ENCODE results near the gene SDC4. TPM values are rescaled to one million over a fixed set of nuclear protein-coding genes. Genes with fewer than 3 reads are reported as not detected.
A peak's percentile ranks its signal among the peaks of the same experiment; 100 is the strongest.

The SDC4 gene
- total RNA-seq, 1 experiment from 2014 or later = 12.7 TPM

DNA sequence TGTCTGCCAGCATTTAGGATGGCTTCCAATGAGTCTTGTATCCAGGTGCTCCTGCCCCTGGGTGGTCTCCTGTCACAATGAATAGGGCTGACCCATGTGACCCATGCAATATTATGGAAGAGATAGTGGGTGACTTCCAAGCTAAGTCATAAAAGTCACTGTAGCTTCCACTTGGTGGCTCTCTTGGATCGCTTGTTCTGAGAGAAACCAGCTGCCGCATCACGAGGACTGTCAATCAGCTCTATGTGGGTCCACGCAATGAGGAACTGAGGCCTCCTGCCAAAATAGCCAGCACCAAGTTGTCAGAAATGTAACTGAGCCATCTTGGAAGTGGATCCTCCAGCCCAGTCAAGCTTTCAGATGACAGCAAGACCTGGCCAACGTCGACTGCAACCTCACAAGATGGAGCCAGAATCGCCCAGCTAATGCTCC is 25.3 kb downstream of the SDC4 start:
- DNase-seq (ENCODE audit: extremely low read depth, low read depth) = peak; percentile 53

GRCh38 chr20:45320948-45321595 is 27.2 kb downstream of the SDC4 start:
- DNase-seq (ENCODE audit: extremely low read depth, low read depth) = no peak

DNA sequence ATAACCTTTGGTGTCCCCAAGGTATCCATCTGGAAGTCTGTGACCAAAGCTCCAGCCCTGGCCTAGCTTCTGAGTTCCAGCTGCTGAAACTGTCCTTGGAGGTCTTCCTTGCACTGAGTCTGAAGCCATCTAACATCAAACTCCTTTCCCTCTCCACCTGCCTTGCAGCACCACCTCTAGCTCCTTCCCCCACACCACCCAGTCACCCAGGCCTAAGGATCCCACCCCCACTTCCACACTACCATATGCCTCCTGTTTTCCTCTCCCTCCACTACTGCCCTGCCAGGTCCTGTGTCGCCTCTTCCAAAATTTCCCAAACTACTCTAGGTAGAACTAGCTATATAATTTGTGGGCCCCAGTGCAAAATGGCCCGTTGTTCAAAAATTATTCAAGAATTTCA is 29.3 kb downstream of the SDC4 start:
- no peak for DNase-seq (ENCODE audit: extremely low read depth, low read depth)

GRCh38 chr20:45318386-45318939 is 29.8 kb downstream of the SDC4 start:
- DNase-seq (ENCODE audit: extremely low read depth, low read depth) = no peak

DNA sequence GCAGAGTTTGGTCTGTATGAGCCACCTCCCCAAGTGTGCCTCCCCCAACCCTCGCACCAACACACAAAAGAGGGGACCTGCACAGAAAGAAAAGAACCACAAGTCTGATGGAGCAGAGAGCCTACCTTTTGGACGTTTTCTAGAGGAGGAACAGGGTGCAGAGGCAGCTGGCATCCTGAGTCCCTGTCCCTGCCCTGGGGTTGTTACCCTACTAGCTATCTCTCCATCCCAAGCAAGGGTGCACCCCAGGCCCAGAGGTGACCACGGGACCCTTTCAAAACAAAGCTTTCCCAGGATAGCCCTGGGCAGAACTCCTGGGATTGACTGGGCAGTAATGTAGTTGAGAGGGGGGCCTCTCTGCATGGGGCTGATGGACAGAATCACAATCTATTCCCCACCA is 30.4 kb downstream of the SDC4 start:
- DNase-seq (ENCODE audit: extremely low read depth, low read depth) = no peak

- no peak for DNase-seq (ENCODE audit: extremely low read depth, low read depth)
These were observed 31.8 kb downstream of the SDC4 start for GRCh38 chr20:45316150-45317080.

GRCh38 chr20:45315672-45316071 is 32.6 kb downstream of the SDC4 start:
- no peak for DNase-seq (ENCODE audit: extremely low read depth, low read depth)

DNA sequence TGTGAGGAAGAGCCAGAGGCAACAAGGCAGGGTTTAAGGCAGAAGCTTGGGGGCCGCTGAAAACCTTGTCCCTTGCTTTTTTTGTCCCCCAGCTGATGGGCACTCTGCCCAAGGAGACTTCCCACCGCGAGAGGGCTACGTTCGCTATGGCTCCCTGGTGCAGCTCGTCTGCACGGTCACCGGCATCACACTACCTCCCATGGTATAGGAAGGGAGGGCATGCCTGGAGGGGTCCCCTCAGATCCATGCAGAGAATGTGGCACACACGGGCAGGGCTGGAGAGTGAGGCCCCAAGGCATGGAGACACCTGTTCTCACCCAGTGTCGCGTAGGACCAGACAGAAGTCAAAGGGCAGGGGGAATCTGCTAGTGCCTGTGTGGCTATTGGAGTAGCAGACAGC is 34.3 kb downstream of the SDC4 start:
- no peak for DNase-seq (ENCODE audit: extremely low read depth, low read depth)

- no peak for DNase-seq (ENCODE audit: extremely low read depth, low read depth)
These were observed 35.0 kb downstream of the SDC4 start for GRCh38 chr20:45313065-45313695.

GRCh38 chr20:45312241-45312640 is 36.0 kb downstream of the SDC4 start:
- DNase-seq (ENCODE audit: extremely low read depth, low read depth) = no peak

- peak; percentile 55 for DNase-seq (ENCODE audit: extremely low read depth, low read depth)
These were observed 36.5 kb downstream of the SDC4 start for GRCh38 chr20:45311589-45312211.

GRCh38 chr20:45309075-45309474 is 39.1 kb downstream of the SDC4 start:
- no peak for DNase-seq (ENCODE audit: extremely low read depth, low read depth)

- DNase-seq (ENCODE audit: extremely low read depth, low read depth) = no peak
These were observed 40.0 kb downstream of the SDC4 start, which contains the start of gene MATN4 for GRCh38 chr20:45308117-45308778. TSS of gene MATN4 (minus strand) at chr20:45308299. CDS start at chr20:45305582, 2,717 bp downstream.

GRCh38 chr20:45307076-45307640 is 41.1 kb downstream of the SDC4 start:
- no peak for DNase-seq (ENCODE audit: extremely low read depth, low read depth)

DNA sequence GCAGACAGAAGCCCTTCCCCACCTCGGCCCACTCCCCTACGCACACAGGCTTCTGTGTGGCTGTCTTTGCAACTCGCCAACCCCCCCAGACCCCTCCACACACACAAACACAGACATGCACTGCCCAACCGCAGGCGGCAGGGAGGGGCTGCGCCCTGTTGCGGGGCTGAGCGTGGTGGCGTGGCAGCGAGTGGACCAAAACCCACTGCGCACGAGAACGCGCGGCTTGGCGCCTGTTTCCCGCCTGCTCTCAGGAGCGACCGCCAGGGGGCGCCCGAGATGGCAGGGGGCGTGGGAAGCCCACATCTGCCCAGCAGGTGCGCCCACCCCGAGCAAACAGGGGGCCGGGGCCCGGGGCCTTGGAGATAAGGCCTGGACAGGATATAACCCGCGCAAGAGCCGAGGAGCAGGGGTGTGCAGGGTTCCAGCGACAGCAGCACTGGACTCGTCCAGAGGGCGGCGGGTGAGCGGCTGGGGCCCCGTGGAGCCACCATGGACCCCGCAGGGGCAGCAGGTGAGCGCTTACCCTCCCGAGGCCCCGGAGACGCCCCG is 41.7 kb downstream of the SDC4 start, which contains the start of gene RBPJL:
Gene RBPJL (plus strand): TSS at position 410 of the 552 bp plus-strand sequence. CDS start 83 bp downstream, at position 493.
- DNase-seq (ENCODE audit: extremely low read depth, low read depth) = no peak

DNA sequence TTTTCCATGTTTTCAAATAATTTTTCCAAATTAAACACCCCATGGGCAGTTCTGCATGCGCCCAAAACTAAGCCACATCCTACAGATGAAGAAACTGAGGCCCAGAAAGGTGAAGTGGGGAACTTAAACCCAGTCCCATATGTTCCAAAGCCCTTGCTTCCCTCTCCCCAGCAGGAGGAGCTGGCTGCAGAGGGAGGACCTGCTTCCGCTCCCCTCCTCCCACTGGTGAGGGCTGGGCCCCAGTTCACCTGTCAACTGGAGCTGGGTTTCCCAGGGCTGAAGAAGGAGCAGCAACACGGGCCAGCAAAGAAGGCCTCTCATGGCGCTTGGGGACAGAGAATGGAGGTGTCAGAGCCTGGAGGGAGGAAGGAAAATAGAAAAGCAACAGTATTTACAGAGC is 43.0 kb downstream of the SDC4 start:
- DNase-seq (ENCODE audit: extremely low read depth, low read depth) = no peak

- no peak for DNase-seq (ENCODE audit: extremely low read depth, low read depth)
These were observed 43.7 kb downstream of the SDC4 start for GRCh38 chr20:45304464-45304999.

DNA sequence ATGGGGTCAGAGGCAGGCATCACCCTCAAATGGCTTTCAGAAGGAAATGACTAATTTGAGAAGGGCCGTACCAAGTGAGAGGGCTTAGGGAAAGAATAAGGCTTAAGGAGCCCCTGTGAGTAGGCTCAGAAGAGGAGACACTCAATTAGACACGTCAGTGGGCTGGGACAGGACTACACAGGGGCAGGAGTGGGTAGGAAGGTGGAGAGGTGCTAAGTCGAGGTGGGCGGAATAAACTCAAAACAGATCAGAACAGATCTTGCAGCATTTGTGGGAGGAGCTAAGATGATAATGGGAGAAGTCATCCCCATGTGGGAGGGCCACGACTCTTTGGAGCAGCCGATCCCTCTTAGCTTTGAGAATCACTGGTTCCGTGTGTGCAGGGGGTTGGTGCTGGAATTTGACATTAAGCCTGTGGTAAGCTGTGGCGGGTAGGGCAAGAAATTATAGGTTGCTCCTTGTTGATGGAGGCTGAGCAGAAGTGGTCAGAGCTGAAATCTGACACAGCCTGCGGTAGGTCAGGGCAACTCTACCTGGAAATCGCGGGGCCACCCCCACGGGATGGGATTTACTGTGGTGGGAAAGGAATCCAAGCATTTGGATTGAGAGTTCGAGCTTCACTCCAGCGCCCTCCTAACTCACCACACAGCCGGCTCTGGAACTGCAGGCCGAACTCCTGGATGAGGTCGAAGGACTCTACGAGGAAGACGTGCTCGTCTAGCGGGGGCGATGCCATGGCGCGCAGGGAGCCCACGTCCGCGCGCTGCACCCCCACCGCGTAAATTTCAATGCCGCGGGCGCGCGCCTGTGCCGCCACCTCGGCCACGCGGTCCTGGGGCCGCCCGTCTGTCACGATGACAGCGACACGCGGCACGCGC is 44.4 kb downstream of the SDC4 start:
- DNase-seq (ENCODE audit: extremely low read depth, low read depth) = no peak

Measured in NCI-H460 (cell line).